HG03175 (cell line): Measurements from ENCODE around the gene COMMD9.
"Not testable (repeated sequence)": the region's sequence is repeated elsewhere in the genome, so short reads cannot be mapped to it uniquely, and the experiment has no call there.

Experiments
- ATAC-seq: cut with Tn5 transposase; IDR thresholded peaks from one replicate; pipeline ENCODE4 v1.9.1; 2021; ENCODE audit warnings: mild to moderate bottlenecking, moderate library complexity; ENCODE audit not compliant: unreplicated experiment

Gene COMMD9

GRCh38 chr11:36289226-36289852 lies at the start of gene COMMD9:
Gene COMMD9 (minus strand): TSS chr11:36289424. CDS start chr11:36289412, 12 bp downstream.
- ATAC-seq = peak; percentile 99

GRCh38 chr11:36333897-36334296 lies 44.7 kb upstream of the COMMD9 start:
- ATAC-seq = peak; percentile 51

- no peak for ATAC-seq
Measured at GRCh38 chr11:36333468-36333867, 44.2 kb upstream of the COMMD9 start.

GRCh38 chr11:36330411-36330810 lies 41.2 kb upstream of the COMMD9 start:
- no peak for ATAC-seq

- ATAC-seq = no peak
Measured at GRCh38 chr11:36328966-36329673, 39.9 kb upstream of the COMMD9 start.

- no peak for ATAC-seq
Measured at GRCh38 chr11:36326524-36327419, 37.5 kb upstream of the COMMD9 start.

- ATAC-seq = not testable (repeated sequence)
Measured at GRCh38 chr11:36325403-36325802, 36.2 kb upstream of the COMMD9 start.

- ATAC-seq = not testable (repeated sequence)
Measured at GRCh38 chr11:36324956-36325355, 35.7 kb upstream of the COMMD9 start.

GRCh38 chr11:36317992-36318391 lies 28.8 kb upstream of the COMMD9 start:
- no peak for ATAC-seq

GRCh38 chr11:36316049-36316448 lies 26.8 kb upstream of the COMMD9 start:
- ATAC-seq = no peak

- ATAC-seq = no peak
Measured at GRCh38 chr11:36314434-36314767, 25.2 kb upstream of the COMMD9 start.

- ATAC-seq = peak; percentile 77
Measured at GRCh38 chr11:36313750-36314433, 24.7 kb upstream of the COMMD9 start.

- ATAC-seq = no peak
Measured at GRCh38 chr11:36312611-36313472, 23.6 kb upstream of the COMMD9 start.

- no peak for ATAC-seq
Measured at GRCh38 chr11:36311926-36312595, 22.8 kb upstream of the COMMD9 start.

GRCh38 chr11:36309779-36310178 lies 20.6 kb upstream of the COMMD9 start:
- no peak for ATAC-seq

GRCh38 chr11:36308577-36308976 lies 19.4 kb upstream of the COMMD9 start:
- no peak for ATAC-seq

GRCh38 chr11:36306888-36307287 lies 17.7 kb upstream of the COMMD9 start:
- ATAC-seq = peak; percentile 66

GRCh38 chr11:36305047-36305446 lies 15.8 kb upstream of the COMMD9 start:
- ATAC-seq = no peak

GRCh38 chr11:36304351-36304750 lies 15.1 kb upstream of the COMMD9 start:
- ATAC-seq = no peak

- no peak for ATAC-seq
Measured at GRCh38 chr11:36300650-36301049, 11.4 kb upstream of the COMMD9 start.
